HG02642 (cell line): ENCODE measurements around the gene C1QTNF7.

Source experiments
- ATAC-seq: cut with Tn5 transposase; IDR thresholded peaks from one replicate; pipeline ENCODE4 v1.9.1; 2021; ENCODE audit warnings: mild to moderate bottlenecking; ENCODE audit not compliant: unreplicated experiment, poor library complexity

The C1QTNF7 gene

GRCh38 chr4:15413010-15413622 is 14.7 kb upstream of the C1QTNF7 start:
- ATAC-seq: no peak

GRCh38 chr4:15413623-15414019 is 14.2 kb upstream of the C1QTNF7 start:
- ATAC-seq: no peak

DNA sequence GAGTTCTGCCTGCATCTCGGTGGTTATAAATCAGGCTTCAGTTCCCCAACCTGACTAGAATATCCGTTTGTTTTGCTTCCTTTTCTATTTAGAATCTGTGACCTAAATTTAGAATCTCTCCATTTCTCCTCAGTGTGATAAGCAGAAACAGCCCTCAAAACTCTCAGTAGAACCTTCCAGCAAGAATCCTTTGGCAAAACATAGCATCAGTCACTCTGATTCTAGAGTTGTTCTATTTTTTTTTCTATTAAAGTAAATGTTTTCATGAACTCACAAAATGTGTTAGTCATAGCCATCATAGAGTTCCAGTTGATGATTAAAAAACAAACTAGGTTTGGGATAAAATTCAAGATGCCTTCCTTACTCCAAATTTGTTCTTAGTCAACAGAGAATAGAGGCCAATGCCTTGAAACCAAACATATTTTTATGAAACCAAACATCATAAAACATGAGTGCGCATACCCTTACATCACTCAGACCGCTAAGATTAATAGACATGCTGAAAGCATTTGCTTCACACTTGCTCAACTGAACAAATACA is 13.2 kb upstream of the C1QTNF7 start:
- no peak for ATAC-seq

DNA sequence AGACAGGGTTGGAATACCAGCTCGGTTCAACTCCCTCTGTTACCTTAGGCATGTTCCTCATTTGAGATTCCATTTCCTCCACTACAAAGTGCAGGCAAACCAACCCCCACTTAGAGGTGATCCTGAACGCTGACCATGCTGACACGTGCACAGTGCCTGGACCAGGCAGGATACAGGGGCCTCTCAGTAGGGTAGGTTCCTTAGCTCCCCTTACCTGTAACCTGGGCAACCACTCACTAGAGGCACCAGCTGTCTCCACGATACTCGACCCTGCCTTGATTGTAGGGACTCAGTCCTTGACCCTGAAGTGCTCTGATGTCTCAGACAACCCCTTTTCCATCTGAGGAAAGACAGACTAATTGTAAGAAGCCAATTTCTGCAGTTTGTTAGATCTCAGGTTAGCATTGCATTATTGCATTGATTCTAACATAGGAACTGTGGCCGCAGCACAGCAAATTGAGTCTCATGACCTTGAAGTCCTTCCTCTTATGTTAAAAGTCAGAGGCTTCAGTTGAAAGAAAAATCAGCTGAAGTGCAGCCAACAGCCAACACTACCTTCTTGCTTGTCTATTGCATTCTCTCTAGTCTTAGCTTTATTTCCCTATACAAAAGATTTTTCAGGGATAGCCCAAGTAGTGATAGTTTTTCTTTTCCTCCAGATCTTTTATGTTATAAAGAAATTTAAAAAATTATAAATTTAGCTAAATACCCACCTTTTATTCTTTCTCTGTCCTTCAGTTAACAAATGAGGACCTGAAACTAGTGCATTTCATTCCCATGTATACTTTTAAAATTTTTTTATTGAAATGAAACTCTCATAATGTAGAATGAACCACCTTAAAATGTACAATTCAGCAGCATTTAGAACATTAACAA is 11.2 kb upstream of the C1QTNF7 start:
- no peak for ATAC-seq

GRCh38 chr4:15417233-15417660 is 10.6 kb upstream of the C1QTNF7 start:
- ATAC-seq: no peak

DNA sequence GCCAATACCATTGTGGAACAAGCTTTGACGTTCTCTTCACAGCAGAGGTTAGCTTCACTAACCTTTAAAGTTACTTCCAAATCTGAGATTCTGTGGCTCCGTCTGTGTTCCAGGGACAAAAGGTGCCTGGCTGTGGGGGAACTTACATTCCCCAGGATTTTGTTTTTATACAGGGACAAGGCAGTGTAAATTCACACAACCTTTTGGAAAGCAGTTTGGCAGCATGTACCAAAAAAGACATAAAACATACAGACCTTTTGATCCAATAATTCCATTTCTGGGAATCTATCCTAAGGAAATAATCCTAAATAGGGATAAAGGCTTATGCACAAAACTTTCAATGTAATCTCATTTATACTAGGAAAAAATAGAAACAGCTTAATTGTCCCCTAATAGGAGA is 8.9 kb upstream of the C1QTNF7 start:
- ATAC-seq: no peak

- no peak for ATAC-seq
Observed at GRCh38 chr4:15420642-15421041, 7.2 kb upstream of the C1QTNF7 start.

GRCh38 chr4:15423285-15423711 is 4.5 kb upstream of the C1QTNF7 start:
- ATAC-seq: no peak

DNA sequence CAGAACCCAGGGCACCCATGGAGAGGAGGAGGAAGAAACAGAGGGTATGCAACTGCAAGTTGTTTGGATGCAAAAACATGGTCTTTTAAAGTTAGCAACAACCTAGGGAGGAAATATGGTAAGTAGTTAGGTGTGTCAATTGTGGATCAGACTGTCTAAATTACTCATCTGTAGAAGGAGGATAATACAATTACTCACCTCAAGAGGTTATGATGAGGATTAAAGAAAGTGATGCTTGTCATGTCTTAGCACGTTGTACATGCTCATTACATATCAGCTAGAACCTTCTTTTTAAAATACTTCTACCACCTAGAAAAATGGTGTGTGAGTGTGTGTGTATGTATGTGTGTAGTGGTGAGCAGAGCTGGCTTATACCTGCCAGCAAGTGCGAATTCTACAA is 2.3 kb upstream of the C1QTNF7 start:
- ATAC-seq: no peak

DNA sequence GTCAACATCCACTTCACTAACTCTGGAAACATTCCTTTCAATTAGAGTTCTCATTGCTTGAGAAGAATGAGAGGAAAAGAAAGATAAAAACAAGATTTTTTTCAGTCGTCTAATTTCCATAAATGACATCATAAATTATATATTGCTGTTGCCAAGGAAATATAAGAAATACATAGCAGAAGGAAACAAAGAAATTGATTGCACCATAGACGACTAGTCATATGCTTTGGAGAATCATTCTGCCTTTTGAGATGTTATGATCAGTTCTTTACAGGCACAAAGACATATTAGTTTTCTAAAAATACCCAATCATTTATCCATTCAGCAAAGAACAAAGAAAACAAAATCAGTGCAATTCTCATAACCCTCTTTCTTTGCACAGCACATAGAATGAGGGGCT is 672 bp upstream of the C1QTNF7 start:
- ATAC-seq: no peak

- no peak for ATAC-seq
Observed at GRCh38 chr4:15428611-15429010, 778 bp downstream of the C1QTNF7 start.

DNA sequence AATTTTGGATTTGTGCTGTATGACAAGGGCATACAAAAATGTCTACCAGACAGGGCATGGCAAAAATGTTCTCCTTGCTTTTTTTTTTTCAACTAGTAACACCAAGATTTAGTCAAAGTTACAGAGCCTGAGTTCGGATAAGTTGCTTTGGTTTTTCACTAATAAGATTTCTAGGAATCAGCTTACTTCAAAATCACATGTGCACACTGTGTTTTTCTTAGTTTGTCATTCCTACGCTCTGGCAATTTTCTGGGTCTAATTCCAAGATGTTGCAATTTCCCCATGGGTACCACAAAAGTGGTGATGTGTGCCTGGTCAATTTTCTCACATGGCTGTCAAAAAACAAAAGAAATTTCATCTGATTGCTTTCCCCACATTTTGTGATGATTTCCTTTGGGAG is 6.3 kb downstream of the C1QTNF7 start:
- no peak for ATAC-seq

DNA sequence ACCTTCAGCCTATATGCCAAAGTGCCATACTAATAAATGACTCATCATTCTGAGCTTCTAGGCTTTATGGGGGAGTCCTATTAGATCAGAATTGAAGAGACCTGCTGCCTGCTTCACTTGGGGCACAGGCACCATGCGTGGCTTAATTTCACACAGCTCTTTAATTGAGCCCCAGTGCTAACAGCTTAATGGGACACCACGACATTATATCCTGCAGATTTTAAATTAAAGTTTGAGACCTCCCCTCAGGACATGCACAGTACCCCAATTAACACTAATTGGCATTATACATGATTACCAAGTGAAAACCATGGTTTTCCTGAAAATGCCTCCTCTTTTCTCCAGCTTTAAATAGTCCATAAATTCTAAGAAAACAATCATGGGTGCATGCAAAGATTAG is 6.8 kb downstream of the C1QTNF7 start:
- ATAC-seq: no peak

DNA sequence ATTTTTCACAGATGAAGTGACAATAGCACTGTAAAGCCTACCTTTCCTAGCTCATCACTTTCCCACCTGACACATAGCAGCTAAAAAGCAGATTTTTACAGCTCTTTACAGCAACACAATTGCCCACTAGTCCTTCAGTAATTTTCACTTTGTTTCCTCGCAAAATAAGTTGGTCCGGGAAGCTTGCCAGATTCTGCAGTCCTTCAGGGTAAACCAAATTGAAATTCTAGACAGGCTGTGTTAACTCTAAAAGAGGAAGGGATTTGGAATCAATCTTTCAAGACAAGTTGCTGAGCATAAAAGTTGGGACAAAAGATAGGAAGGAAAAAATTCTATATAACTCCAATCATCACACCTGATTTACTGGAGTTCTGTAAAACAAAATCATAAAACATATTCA is 8.7 kb downstream of the C1QTNF7 start:
- no peak for ATAC-seq

DNA sequence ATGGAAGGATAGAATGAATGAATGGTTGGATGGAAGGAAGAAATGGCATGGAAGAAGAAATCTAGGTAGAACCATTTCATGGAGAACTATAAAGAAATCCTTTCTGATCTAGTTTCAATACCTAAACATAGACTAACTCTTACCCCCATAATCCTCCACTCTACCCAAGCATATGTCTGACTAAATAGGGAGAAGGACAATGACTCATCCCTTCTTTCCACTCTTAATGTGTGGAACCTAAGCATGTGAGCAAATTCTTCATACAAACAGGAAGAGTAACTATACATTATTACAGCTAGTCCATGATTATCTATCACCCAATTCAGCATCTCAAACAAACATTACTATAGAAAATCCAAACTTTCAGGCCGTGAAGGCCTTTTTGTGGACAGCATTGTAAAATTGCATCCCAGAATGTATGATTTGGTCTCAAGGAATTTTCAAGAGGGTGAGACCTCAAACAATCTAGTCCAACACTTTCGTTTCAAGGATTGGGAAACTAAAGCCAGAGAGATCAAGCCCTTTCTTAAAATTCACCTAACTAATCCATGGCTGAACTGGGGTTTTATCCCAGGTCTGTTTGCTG is 11.2 kb downstream of the C1QTNF7 start:
- ATAC-seq: no peak

- ATAC-seq: no peak
Observed at GRCh38 chr4:15443371-15444160, 15.7 kb downstream of the C1QTNF7 start.

- ATAC-seq: no peak
Observed at GRCh38 chr4:15444276-15444675, 16.4 kb downstream of the C1QTNF7 start.

- ATAC-seq: no peak
Observed at GRCh38 chr4:15444879-15445547, 17.2 kb downstream of the C1QTNF7 start.

- no peak for ATAC-seq
Observed at GRCh38 chr4:15451181-15451865, 23.5 kb downstream of the C1QTNF7 start.
